ENCODE data around the gene TCERG1L. TPM values are rescaled to one million over a fixed set of nuclear protein-coding genes. Genes with fewer than 3 reads are reported as not detected.

TCERG1L gene
- total RNA-seq, 1 experiment from 2014 or later, result not detected

DNA sequence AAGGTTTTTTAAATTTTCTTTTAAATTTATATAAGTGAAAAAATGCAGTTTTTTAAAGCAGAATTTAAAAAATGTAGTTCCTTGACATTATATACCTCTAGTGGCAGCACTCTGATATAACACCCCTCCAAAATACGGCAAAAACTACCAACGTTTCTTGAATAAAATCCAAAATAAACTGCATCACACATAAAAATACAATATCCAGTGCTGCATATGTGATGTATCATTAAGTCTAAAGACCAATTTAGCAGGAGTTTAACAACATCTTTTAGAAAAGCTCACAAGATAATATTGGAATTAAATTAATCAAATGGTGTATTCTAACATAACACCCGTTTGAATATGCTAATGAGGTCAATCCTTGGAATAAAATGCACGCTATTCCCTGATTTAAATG, 1.4 kb downstream of the TCERG1L start:
- Histone ChIP-seq H3K4me1 (ENCODE audit: control insufficient read depth, insufficient read depth, low read length) (no peaks in the 10 kb centered on the region), H3K4me3 (ENCODE audit: low read depth in 2 of 2, low read length in 2 of 2) (no peak overlapping the region), H3K27me3 (ENCODE audit: control insufficient read depth, insufficient read depth, low read length) (peaks cover 14% of the 10 kb centered on the region), H3K36me3 (ENCODE audit: control insufficient read depth, insufficient read depth, low read length) (no peaks in the 10 kb centered on the region), H3K9me3 (ENCODE audit: control insufficient read depth, insufficient read depth, low read depth, low read length) (no peaks in the 10 kb centered on the region), H3K27ac (ENCODE audit: low read length) (no peak overlapping the region)
- in situ Hi-C loops (cut with HindIII; ENCODE audit: low pct_unique_long_range_greater_than_20kb, low sequenced_read_pairs), result no loop called here
- intact Hi-C loops (cut with micrococcal nuclease; ENCODE audit: unreplicated experiment), result no loop called here
- POLR2A ChIA-PET, result no interaction called here
- no peak for DNase-seq (ENCODE audit: low read depth, low spot score)
- TF ChIP-seq, protein P1, sequence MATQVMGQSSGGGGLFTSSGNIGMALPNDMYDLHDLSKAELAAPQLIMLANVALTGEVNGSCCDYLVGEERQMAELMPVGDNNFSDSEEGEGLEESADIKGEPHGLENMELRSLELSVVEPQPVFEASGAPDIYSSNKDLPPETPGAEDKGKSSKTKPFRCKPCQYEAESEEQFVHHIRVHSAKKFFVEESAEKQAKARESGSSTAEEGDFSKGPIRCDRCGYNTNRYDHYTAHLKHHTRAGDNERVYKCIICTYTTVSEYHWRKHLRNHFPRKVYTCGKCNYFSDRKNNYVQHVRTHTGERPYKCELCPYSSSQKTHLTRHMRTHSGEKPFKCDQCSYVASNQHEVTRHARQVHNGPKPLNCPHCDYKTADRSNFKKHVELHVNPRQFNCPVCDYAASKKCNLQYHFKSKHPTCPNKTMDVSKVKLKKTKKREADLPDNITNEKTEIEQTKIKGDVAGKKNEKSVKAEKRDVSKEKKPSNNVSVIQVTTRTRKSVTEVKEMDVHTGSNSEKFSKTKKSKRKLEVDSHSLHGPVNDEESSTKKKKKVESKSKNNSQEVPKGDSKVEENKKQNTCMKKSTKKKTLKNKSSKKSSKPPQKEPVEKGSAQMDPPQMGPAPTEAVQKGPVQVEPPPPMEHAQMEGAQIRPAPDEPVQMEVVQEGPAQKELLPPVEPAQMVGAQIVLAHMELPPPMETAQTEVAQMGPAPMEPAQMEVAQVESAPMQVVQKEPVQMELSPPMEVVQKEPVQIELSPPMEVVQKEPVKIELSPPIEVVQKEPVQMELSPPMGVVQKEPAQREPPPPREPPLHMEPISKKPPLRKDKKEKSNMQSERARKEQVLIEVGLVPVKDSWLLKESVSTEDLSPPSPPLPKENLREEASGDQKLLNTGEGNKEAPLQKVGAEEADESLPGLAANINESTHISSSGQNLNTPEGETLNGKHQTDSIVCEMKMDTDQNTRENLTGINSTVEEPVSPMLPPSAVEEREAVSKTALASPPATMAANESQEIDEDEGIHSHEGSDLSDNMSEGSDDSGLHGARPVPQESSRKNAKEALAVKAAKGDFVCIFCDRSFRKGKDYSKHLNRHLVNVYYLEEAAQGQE (IDR thresholded peaks at IDR 0.05; ENCODE audit: insufficient read depth in 1 of 2, low read depth in 2 of 2, low read length in 1 of 2), result no peak
- TF ChIP-seq POLR2AphosphoS5 (IDR thresholded peaks at IDR 0.05; ENCODE audit: low read depth, low read length), result no peak
- TF ChIP-seq CTCF (IDR thresholded peaks at IDR 0.05), result no peak
- TF ChIP-seq TCF7L2 (IDR thresholded peaks at IDR 0.05; ENCODE audit: low read depth, low read length), result no peak
- BruUV-seq (replicated peaks), result no TSS peak
- CTCF ChIA-PET, result interaction anchor here (0.6 kb wide), 1 partner anchor 52 kb away, joined by 3 read pairs; no protein-coding TSS in a partner anchor
- no peak for ATAC-seq

DNA sequence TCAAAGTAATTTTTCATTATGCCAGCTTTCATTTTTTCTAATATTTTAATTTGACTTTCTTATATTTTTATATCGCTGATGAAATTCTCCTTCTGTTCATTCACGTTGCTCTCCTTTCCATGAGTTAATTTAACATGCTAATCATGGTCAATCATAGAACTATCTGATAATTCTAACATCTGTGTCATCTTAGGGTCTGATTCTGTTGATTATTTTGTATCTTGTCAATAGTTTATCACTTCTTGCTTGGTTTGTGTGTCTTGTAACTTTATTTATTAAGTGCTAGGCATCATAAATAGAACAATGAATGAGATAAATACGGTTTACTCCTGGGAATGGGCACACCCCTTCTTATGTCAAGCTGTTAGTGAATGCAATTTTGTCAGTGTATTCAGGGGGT, 11.0 kb downstream of the TCERG1L start:
- DNase-seq (ENCODE audit: low read depth, low spot score) (no peak), ATAC-seq (no peak)
- ChIA-PET POLR2A (no interaction called here), CTCF (no interaction called here)
- in situ Hi-C loops (cut with HindIII; ENCODE audit: low pct_unique_long_range_greater_than_20kb, low sequenced_read_pairs), result no loop called here
- Histone ChIP-seq H3K36me3 (ENCODE audit: control insufficient read depth, insufficient read depth, low read length) (no peaks in the 10 kb centered on the region), H3K27me3 (ENCODE audit: control insufficient read depth, insufficient read depth, low read length) (no peaks in the 10 kb centered on the region), H3K9me3 (ENCODE audit: control insufficient read depth, insufficient read depth, low read depth, low read length) (peaks cover 20% of the 10 kb centered on the region), H3K4me1 (ENCODE audit: control insufficient read depth, insufficient read depth, low read length) (no peaks in the 10 kb centered on the region), H3K4me3 (ENCODE audit: low read depth in 2 of 2, low read length in 2 of 2) (no peak overlapping the region), H3K27ac (ENCODE audit: low read length) (no peak overlapping the region)
- no TSS peak for BruUV-seq (replicated peaks)
- TF ChIP-seq SIN3A (IDR thresholded peaks at IDR 0.05; ENCODE audit: borderline replicate concordance, insufficient read depth, low read depth, low read length) (no peak), CTCF (IDR thresholded peaks at IDR 0.05) (no peak), POLR2AphosphoS5 (IDR thresholded peaks at IDR 0.05; ENCODE audit: low read depth, low read length) (no peak), TCF7L2 (IDR thresholded peaks at IDR 0.05; ENCODE audit: low read depth, low read length) (no peak)
- TF ChIP-seq, protein P1 (IDR thresholded peaks at IDR 0.05; ENCODE audit: insufficient read depth in 1 of 2, low read depth in 2 of 2, low read length in 1 of 2), result no peak
- intact Hi-C loops (cut with micrococcal nuclease; ENCODE audit: unreplicated experiment), result no loop called here

Data from Panc1 (cell line).